ACC112 (cell line): ENCODE results near the gene CYP27C1.

Experiments used
- H2AFZ ChIP-seq: fragments of 200-600 bp; sonication (generic); one replicate; pipeline ENCODE4 v1.6.0; 2017; ENCODE audit warnings: antibody characterized with exemption, low read length; ENCODE audit not compliant: unreplicated experiment
- H3K27ac ChIP-seq: fragments of 200-600 bp; sonication (generic); 2 replicates; pipeline ENCODE4 v1.5.1; 2014; ENCODE audit warnings: low read depth, mild to moderate bottlenecking, antibody characterized with exemption, low read length, moderate library complexity
- H3K27me3 ChIP-seq: fragments of 200-600 bp; sonication (generic); 2 replicates; pipeline ENCODE4 v1.6.1; 2014; ENCODE audit warnings: mild to moderate bottlenecking, antibody characterized with exemption, low read length, moderate library complexity, mixed read lengths; ENCODE audit not compliant: insufficient read depth
- H3K36me3 ChIP-seq: fragments of 200-600 bp; sonication (generic); 2 replicates; pipeline ENCODE4 v1.6.1; 2016; ENCODE audit warnings: mild to moderate bottlenecking, antibody characterized with exemption, low read length, moderate library complexity, mixed read lengths; ENCODE audit not compliant: insufficient read depth
- H3K4me1 ChIP-seq: fragments of 200-600 bp; sonication (generic); one replicate; pipeline ENCODE4 v1.6.1; 2016; ENCODE audit warnings: low read length, mixed read lengths; ENCODE audit not compliant: insufficient read depth, unreplicated experiment, control insufficient read depth
- H3K4me3 ChIP-seq: fragments of 200-600 bp; sonication (generic); 2 replicates; pipeline ENCODE4 v1.5.1; 2014; ENCODE audit warnings: mild to moderate bottlenecking, low read depth, low read length
- H3K79me2 ChIP-seq: fragments of 200-600 bp; sonication (generic); one replicate; pipeline ENCODE4 v1.6.0; 2016; ENCODE audit warnings: low read length; ENCODE audit not compliant: control insufficient read depth, unreplicated experiment, insufficient read depth

Gene CYP27C1

DNA sequence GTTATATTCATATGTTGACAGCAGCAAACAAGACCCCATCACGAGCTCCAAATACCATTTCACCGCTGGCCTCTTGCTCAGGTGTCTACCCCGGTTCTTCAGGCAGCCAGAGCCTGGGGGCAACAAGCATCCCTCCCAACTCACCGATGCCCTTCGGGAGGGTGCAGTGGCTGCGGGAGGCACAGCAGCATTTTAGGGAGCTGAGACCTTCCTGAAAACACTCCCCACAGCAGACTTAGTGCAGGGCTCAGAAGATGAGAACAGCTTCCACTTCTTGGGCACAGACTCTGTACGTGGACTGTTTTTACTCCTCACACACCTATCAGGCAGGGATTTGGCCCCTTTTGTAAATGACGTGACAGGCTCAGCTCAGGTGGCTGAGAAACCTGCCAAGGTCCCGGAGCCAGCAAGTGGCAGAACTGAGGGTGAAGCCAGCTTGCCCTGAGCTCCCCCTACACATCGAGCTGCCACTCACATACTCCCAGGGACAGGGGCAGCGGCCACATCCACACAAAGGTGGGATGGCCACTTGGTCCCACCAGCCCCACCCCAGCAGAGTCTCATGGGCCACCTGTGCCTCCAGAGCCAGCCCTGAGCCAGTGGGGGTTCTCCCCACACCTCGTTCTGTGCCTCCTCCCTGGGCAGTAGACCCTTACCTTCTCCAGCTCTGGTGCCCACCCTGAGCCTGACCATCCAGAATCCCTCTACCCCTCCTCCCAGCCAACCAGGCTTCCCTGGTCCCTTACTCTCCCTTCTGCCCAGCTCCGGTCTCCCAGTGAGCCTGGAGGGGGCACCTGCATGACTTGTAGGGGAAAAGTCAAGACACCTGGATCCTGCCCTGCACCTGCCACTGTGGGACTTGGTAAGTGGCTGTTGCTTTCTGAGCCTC is 28.5 kb downstream of the CYP27C1 start:
- H3K4me3 ChIP-seq: no peak overlapping the region
- H3K79me2 ChIP-seq: no peaks in the 10 kb centered on the region
- no peak overlapping the region for H3K27ac ChIP-seq
- no peaks in the 10 kb centered on the region for H3K36me3 ChIP-seq
- no peak overlapping the region for H2AFZ ChIP-seq
- peaks cover 18% of the 10 kb centered on the region for H3K4me1 ChIP-seq
- H3K27me3 ChIP-seq: no peaks in the 10 kb centered on the region

DNA sequence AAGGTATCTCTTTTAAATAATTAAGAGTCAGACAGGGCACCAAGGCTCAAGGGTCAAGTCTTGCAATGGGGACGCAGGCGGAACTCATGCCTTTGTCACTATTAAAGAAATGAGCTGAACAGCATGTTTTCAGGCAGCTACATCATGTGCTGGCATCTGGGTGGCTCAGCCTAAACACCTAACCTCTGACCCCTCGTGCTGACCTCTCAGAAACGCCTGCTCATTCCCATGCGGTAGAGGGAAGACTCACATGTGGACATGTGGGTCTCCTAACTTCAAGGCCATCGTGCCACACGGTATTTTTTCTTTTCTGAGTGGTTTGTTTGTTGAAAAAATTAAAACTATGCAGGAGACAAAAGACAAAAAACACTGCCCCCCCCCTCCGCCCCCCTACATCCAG is 31.3 kb downstream of the CYP27C1 start:
- Histone ChIP-seq H3K36me3 (no peaks in the 10 kb centered on the region), H3K4me1 (peaks cover 9% of the 10 kb centered on the region), H3K27me3 (no peaks in the 10 kb centered on the region), H3K27ac (no peak overlapping the region), H3K79me2 (no peaks in the 10 kb centered on the region), H3K4me3 (no peak overlapping the region), H2AFZ (no peak overlapping the region)

DNA sequence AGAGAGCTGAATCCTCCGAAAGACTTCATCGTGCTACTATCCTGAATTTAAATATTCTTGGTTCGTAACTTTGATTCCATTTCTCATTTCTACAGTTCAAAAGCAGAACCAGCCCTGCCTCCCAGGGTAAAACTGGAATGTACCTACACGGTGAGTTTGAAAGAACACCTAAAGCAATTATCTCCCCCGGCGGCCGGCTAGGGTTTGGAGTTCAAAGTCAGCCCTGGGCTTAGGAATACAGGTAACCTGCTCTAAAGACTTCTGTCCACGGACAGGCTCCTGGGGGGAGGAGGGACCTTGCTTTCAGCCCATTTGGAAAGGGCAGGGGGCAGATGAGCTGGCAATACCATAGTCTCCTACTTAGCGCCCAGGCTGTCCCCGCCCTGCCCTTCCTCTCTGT is 32.3 kb downstream of the CYP27C1 start:
- H3K4me3 ChIP-seq: no peak overlapping the region
- H3K36me3 ChIP-seq: no peaks in the 10 kb centered on the region
- no peak overlapping the region for H2AFZ ChIP-seq
- no peaks in the 10 kb centered on the region for H3K4me1 ChIP-seq
- no peaks in the 10 kb centered on the region for H3K27me3 ChIP-seq
- no peaks in the 10 kb centered on the region for H3K79me2 ChIP-seq
- H3K27ac ChIP-seq: no peak overlapping the region

DNA sequence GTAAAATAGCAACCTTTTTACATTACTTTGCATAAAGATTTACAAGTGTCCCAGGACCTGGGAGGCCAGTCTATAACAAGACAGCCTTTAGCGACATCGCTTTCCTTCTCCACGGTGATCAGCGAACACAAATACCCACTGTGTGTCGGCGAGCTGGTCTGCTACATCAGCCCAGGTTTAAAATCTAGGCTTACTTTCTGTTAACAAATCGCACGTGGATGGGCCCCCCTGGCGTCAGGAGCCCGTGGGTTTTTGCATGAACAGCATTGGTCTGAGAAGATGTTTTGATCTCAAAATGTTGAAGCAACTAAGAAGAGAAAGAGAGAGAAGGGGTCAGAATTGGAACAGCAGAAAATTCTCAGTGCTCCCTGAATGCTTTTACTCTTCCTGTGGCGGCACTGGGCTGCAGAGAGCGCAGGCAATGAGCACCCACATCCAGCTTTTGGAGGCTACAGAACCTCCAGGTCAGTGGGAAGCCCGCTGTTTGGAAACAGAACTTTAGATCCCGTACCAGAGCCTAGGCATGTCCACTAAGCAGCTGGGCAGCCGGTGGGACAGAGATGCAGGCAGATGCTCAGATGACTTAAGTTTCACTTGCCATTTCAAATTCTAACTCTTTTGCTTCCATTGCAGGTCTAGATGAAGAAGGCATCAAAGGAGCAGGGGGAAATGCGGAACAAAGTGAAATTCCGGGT is 32.9 kb downstream of the CYP27C1 start:
- Histone ChIP-seq H3K36me3 (no peaks in the 10 kb centered on the region), H3K79me2 (no peaks in the 10 kb centered on the region), H3K4me1 (no peaks in the 10 kb centered on the region), H3K27me3 (no peaks in the 10 kb centered on the region), H2AFZ (no peak overlapping the region), H3K27ac (no peak overlapping the region), H3K4me3 (no peak overlapping the region)

DNA sequence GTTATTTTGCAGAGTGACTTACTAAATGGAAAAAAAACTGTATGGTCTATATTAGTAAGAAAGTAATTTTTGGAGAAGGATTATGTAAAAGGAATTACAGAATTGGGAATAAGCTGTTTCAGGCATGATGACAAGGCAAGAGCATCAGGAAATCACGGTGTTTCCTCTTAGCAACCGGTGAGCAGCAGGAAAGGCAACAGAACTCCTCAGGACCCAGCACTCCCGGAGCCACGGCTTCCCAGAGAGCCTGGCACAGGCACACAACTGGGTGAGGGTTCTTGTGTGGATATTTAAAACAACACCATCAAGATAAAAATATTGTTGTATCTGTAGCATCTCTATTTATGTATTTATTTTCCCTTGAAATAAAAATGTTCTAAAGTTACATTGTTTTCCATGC is 34.4 kb downstream of the CYP27C1 start:
- Histone ChIP-seq H3K27me3 (no peaks in the 10 kb centered on the region), H3K79me2 (no peaks in the 10 kb centered on the region), H2AFZ (no peak overlapping the region), H3K36me3 (no peaks in the 10 kb centered on the region), H3K4me1 (no peaks in the 10 kb centered on the region), H3K27ac (no peak overlapping the region), H3K4me3 (no peak overlapping the region)

DNA sequence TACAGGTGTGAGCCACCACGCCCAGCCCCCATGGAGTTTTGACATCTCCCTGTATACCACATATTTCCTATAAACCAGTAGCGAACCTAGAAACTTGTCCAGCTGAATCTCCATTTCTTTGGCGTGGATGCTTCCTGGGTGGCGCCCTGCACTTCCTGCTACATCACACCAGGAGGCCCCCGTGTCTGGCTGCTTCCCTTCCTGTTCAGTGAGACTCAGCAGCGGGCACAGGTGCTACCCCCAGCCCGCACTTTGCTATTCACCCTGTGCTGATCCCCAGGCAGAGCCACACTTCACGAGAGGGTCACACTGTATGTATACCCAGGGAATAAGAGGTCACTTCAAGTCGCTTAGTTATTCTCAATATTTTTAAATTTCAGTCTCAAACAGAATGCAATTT is 35.0 kb downstream of the CYP27C1 start:
- no peaks in the 10 kb centered on the region for H3K79me2 ChIP-seq
- H3K27ac ChIP-seq: no peak overlapping the region
- no peak overlapping the region for H3K4me3 ChIP-seq
- H3K27me3 ChIP-seq: no peaks in the 10 kb centered on the region
- no peak overlapping the region for H2AFZ ChIP-seq
- H3K4me1 ChIP-seq: no peaks in the 10 kb centered on the region
- H3K36me3 ChIP-seq: no peaks in the 10 kb centered on the region

DNA sequence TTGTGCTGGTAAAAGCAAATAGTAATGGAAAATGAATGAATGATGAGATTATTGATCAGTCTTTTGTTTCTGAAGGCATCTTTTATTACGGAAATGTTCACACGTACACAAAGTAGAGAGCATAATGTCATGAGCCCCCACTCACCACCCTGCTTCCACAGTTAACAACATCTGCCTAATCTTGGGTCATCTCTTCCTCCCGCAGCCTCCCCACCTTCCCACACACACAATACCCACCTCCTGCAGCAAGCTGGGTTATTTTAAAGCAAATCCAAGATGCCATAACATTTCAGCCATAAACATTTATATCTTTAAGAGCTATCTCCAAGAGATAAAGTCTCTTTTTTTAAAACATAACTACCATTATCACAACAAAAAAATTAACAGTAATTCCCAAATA is 36.3 kb downstream of the CYP27C1 start:
- Histone ChIP-seq H2AFZ (no peak overlapping the region), H3K27me3 (no peaks in the 10 kb centered on the region), H3K27ac (no peak overlapping the region), H3K4me3 (no peak overlapping the region), H3K4me1 (no peaks in the 10 kb centered on the region), H3K36me3 (no peaks in the 10 kb centered on the region), H3K79me2 (no peaks in the 10 kb centered on the region)

DNA sequence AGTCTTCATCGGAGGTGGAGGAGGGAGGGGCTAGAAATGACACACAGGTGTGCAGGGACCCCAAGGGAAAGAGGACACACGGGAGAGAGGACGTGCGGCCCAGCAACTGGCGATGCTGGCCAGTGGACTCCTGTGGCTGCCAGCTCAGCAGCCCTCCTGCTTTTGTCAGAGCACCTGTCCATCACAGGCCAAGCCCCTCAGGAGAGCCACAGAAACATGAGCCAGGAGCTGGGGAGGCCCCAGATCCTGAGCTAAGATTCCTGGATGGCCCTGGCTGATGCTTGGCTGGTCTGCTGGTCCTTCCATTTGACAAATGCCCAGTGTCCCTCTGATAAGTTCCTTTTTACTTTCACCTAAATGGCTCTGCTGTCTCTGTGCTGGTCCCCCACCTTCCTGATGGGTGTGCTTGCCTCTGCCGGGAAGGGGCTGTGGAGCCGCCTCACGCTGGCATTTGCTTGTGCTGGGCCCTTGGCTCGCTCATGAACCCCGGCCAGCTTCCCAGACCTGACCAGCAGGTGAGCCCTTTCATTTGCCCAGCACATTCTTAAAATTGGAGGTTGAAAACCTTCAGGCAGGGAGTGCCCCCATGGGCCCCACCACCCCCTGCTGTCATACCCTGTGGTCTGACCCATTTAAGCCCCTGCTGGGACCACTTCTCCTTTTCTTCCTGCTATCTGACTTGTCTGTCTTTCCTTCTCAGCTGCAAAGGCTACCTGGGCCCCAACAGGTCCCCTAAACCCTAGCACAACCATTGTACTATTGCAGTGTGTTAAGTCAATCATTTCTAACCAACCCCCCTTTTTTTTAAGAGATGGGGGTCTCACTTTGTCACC is 37.3 kb downstream of the CYP27C1 start:
- no peaks in the 10 kb centered on the region for H3K36me3 ChIP-seq
- no peaks in the 10 kb centered on the region for H3K79me2 ChIP-seq
- H2AFZ ChIP-seq: no peak overlapping the region
- no peaks in the 10 kb centered on the region for H3K27me3 ChIP-seq
- H3K27ac ChIP-seq: no peak overlapping the region
- no peak overlapping the region for H3K4me3 ChIP-seq
- H3K4me1 ChIP-seq: no peaks in the 10 kb centered on the region

DNA sequence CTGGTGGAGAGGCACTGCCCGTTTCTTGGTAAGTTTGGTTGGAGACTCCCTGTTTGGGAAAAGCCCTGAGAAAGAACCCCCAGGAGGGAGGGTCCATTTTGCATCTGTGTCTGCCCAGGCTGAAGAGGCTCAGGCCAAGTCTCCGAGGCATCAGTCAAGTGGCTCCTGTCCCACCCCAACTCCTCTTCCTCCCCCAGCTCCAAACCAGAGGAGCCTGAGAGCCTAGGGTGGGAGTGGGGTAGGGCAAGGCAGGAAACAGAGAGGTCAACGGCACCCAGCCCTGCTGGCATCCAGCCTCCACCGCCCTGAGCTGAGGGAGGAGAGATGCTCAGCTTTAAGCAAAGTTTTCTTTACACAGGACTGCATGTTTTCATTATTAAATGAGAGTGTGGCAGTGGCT is 38.2 kb downstream of the CYP27C1 start:
- no peaks in the 10 kb centered on the region for H3K27me3 ChIP-seq
- H3K27ac ChIP-seq: no peak overlapping the region
- H3K4me3 ChIP-seq: no peak overlapping the region
- H2AFZ ChIP-seq: no peak overlapping the region
- H3K79me2 ChIP-seq: no peaks in the 10 kb centered on the region
- no peaks in the 10 kb centered on the region for H3K4me1 ChIP-seq
- H3K36me3 ChIP-seq: no peaks in the 10 kb centered on the region

DNA sequence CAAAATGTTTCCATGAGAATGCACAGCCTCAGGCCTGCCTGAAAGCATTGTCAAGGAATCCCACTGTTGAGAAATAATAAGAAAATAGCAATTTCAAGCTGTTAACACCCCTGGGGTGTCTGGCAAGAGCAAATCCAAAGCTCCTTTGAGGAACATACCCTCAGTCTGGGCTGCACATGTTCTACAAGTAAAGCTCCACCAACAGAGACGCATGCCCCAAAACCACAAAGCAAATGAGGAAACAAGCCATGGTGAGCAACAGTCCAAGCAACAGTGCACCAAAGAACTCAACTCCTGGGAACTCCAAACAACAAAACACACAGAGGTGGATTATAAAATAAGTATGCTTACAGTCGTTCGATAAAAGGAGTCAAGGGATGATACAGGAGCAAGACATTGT is 40.3 kb downstream of the CYP27C1 start:
- H3K27me3 ChIP-seq: no peaks in the 10 kb centered on the region
- H3K36me3 ChIP-seq: no peaks in the 10 kb centered on the region
- H3K4me1 ChIP-seq: peaks cover 16% of the 10 kb centered on the region

More for the DNA sequence above, 40.3 kb downstream of the CYP27C1 start:
- no peak overlapping the region for H2AFZ ChIP-seq
- no peak overlapping the region for H3K27ac ChIP-seq
- no peak overlapping the region for H3K4me3 ChIP-seq
- no peaks in the 10 kb centered on the region for H3K79me2 ChIP-seq
